ENCODE data around the gene DHX29. TPM values are rescaled to one million over a fixed set of nuclear protein-coding genes. Genes with fewer than 3 reads are reported as not detected.

DHX29 gene
- total RNA-seq, 1 experiment from 2014 or later, result 27.6 TPM

DNA sequence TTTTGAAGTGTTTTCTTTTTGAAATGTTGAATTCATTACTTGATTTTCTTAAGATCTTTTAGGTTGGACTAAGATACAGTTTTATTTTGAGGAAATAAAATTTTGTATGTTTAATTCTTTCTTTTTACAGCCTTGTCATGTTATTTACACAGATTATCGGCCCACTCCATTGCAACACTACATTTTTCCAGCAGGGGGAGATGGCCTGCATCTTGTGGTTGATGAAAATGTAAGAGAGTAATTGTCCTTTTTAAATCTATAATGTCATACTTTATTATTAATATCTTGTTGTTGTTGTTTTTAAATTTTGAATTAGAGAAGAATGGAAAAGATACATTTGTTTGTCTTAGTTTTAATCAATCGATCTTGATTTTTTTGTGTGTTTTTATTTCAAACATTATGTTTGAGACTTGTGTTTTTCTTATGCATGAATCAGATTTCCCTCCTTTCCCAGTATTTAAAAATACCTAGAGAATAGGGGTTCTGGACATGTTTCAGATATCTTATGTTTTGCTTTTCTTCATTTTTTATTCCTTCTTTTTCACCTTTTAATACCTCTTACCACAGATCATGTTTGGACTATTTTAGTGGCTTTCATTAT, 37.0 kb upstream of the DHX29 start:
- Histone ChIP-seq H3K36me3 (ENCODE audit: control insufficient read depth, insufficient read depth, low read length) (no peaks in the 10 kb centered on the region), H3K4me1 (no peaks in the 10 kb centered on the region), H3K4me3 (ENCODE audit: low read depth, low read length) (no peak overlapping the region), H3K9me3 (no peaks in the 10 kb centered on the region), H3K27me3 (replicated peaks; ENCODE audit: control insufficient read depth, insufficient read depth, low read length) (no peaks in the 10 kb centered on the region)
- DNase-seq, result peak; percentile 59 to 76
- no peak overlapping the region for H3K27ac Mint-ChIP-seq (ENCODE audit: unreplicated experiment)
- no peaks in the 10 kb centered on the region for H3K4me1 Mint-ChIP-seq (ENCODE audit: low read depth, unreplicated experiment)
- H3K36me3 Mint-ChIP-seq (ENCODE audit: insufficient read depth, unreplicated experiment), result peaks cover 66% of the 10 kb centered on the region
- no peaks in the 10 kb centered on the region for H3K9me3 Mint-ChIP-seq (ENCODE audit: unreplicated experiment)
- ChIA-PET CTCF (interaction anchor here (1.0 kb wide), 1 partner anchor 347 kb away, joined by 3 read pairs; no protein-coding TSS in a partner anchor), POLR2A (no interaction called here)
- TF ChIP-seq, protein P1, sequence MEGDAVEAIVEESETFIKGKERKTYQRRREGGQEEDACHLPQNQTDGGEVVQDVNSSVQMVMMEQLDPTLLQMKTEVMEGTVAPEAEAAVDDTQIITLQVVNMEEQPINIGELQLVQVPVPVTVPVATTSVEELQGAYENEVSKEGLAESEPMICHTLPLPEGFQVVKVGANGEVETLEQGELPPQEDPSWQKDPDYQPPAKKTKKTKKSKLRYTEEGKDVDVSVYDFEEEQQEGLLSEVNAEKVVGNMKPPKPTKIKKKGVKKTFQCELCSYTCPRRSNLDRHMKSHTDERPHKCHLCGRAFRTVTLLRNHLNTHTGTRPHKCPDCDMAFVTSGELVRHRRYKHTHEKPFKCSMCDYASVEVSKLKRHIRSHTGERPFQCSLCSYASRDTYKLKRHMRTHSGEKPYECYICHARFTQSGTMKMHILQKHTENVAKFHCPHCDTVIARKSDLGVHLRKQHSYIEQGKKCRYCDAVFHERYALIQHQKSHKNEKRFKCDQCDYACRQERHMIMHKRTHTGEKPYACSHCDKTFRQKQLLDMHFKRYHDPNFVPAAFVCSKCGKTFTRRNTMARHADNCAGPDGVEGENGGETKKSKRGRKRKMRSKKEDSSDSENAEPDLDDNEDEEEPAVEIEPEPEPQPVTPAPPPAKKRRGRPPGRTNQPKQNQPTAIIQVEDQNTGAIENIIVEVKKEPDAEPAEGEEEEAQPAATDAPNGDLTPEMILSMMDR (IDR thresholded peaks at IDR 0.05; ENCODE audit: insufficient read depth in 1 of 2, low read depth in 1 of 2, low read length in 1 of 2, severe bottlenecking in 1 of 2, unreplicated experiment in 1 of 2), result peak; percentile 82 to 86
- no TSS peak for BruUV-seq (replicated peaks)
- intact Hi-C loops (cut with micrococcal nuclease; ENCODE audit: unreplicated experiment), result loop anchor here (1.0 kb wide), 1 partner anchor 350 kb away; no protein-coding TSS in a partner anchor
- H3K4me3 Mint-ChIP-seq (ENCODE audit: unreplicated experiment), result no peak overlapping the region
- H3K27me3 Mint-ChIP-seq (ENCODE audit: insufficient read depth, unreplicated experiment), result no peaks in the 10 kb centered on the region

DNA sequence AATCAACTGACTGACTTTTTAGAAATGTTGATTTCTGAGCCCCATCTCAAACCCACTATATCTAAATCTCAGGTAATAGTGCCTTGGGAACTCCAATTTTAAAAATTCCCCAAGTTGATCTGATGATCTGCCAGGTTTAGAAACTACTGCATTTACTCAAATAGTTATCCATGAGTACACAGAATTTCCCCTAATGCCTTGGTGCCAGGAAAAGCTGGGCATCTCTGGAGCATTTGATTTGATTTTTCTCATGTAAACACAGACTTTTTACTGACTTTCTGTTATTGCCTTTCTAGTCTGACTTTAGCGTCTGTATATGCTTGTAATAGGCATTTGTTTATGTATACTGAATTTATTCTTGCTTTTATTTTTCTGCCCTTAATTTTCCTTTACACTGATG, 36.1 kb upstream of the DHX29 start:
- ChIA-PET POLR2A (no interaction called here), CTCF (interaction anchor here (1.0 kb wide), 1 partner anchor 348 kb away, joined by 3 read pairs; no protein-coding TSS in a partner anchor)
- no peak for DNase-seq
- Histone ChIP-seq H3K4me1 (no peaks in the 10 kb centered on the region), H3K9me3 (no peaks in the 10 kb centered on the region), H3K27me3 (replicated peaks; ENCODE audit: control insufficient read depth, insufficient read depth, low read length) (no peaks in the 10 kb centered on the region), H3K36me3 (ENCODE audit: control insufficient read depth, insufficient read depth, low read length) (no peaks in the 10 kb centered on the region), H3K4me3 (ENCODE audit: low read depth, low read length) (no peak overlapping the region)
- Mint-ChIP-seq H3K27me3 (ENCODE audit: insufficient read depth, unreplicated experiment) (no peaks in the 10 kb centered on the region), H3K4me1 (ENCODE audit: low read depth, unreplicated experiment) (no peaks in the 10 kb centered on the region), H3K4me3 (ENCODE audit: unreplicated experiment) (no peak overlapping the region), H3K36me3 (ENCODE audit: insufficient read depth, unreplicated experiment) (peaks cover 64% of the 10 kb centered on the region), H3K27ac (ENCODE audit: unreplicated experiment) (no peak overlapping the region), H3K9me3 (ENCODE audit: unreplicated experiment) (no peaks in the 10 kb centered on the region)
- TF ChIP-seq, protein P1 (IDR thresholded peaks at IDR 0.05; ENCODE audit: insufficient read depth in 1 of 2, low read depth in 1 of 2, low read length in 1 of 2, severe bottlenecking in 1 of 2, unreplicated experiment in 1 of 2), result no peak
- BruUV-seq (replicated peaks), result no TSS peak
- intact Hi-C loops (cut with micrococcal nuclease; ENCODE audit: unreplicated experiment), result loop anchor here (1.0 kb wide), 1 partner anchor 351 kb away; no protein-coding TSS in a partner anchor

DNA sequence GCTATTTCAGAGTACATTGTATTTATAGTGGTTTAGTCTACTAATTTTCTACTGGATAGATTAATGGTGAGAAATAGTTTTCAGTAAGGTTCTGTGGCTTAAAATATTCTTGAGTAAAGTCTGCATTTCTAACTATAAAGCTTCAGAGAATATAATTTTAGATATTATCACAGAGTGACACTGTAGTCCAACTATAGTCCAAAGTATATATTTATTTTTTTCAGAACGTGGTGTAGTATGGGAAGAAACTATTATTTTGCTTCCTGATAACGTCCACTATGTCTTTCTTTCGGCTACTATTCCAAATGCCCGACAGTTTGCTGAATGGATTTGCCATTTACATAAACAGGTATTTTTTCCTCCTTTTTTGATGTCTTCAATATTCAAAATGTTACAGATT, 35.6 kb upstream of the DHX29 start:
- Mint-ChIP-seq H3K9me3 (ENCODE audit: unreplicated experiment) (no peaks in the 10 kb centered on the region), H3K27ac (ENCODE audit: unreplicated experiment) (no peak overlapping the region), H3K4me3 (ENCODE audit: unreplicated experiment) (no peak overlapping the region), H3K27me3 (ENCODE audit: insufficient read depth, unreplicated experiment) (no peaks in the 10 kb centered on the region), H3K4me1 (ENCODE audit: low read depth, unreplicated experiment) (no peaks in the 10 kb centered on the region), H3K36me3 (ENCODE audit: insufficient read depth, unreplicated experiment) (peaks cover 59% of the 10 kb centered on the region)
- no peaks in the 10 kb centered on the region for H3K9me3 ChIP-seq
- H3K4me3 ChIP-seq (ENCODE audit: low read depth, low read length), result no peak overlapping the region
- CTCF ChIA-PET, result interaction anchor here (0.7 kb wide), 1 partner anchor 136 kb away, joined by 4 read pairs; no protein-coding TSS in a partner anchor
- POLR2A ChIA-PET, result interaction anchor here (0.6 kb wide), 1 partner anchor 16 kb away, joined by 6 read pairs; no protein-coding TSS in a partner anchor
- no peaks in the 10 kb centered on the region for H3K27me3 ChIP-seq (replicated peaks; ENCODE audit: control insufficient read depth, insufficient read depth, low read length)
- BruUV-seq (replicated peaks), result no TSS peak
- H3K36me3 ChIP-seq (ENCODE audit: control insufficient read depth, insufficient read depth, low read length), result no peaks in the 10 kb centered on the region
- TF ChIP-seq, protein P1 (IDR thresholded peaks at IDR 0.05; ENCODE audit: insufficient read depth in 1 of 2, low read depth in 1 of 2, low read length in 1 of 2, severe bottlenecking in 1 of 2, unreplicated experiment in 1 of 2), result no peak
- intact Hi-C loops (cut with micrococcal nuclease; ENCODE audit: unreplicated experiment), result no loop called here
- H3K4me1 ChIP-seq, result no peaks in the 10 kb centered on the region
- no peak for DNase-seq
